Neutrophil (primary cell): ENCODE measurements around the gene SYNGR4.

Experiments used
- H3K27ac ChIP-seq: fragments of 200-600 bp; sonication (generic); 2 replicates; pipeline ENCODE4 v1.5.1; 2016; ENCODE audit warnings: mild to moderate bottlenecking, moderate library complexity
- H3K27me3 ChIP-seq: fragments of 200-600 bp; sonication (generic); 2 replicates; pipeline ENCODE4 v1.6.0; 2016; ENCODE audit warnings: mild to moderate bottlenecking
- H3K36me3 ChIP-seq: fragments of 200-600 bp; sonication (generic); 2 replicates; pipeline ENCODE4 v1.5.1; 2017
- H3K4me1 ChIP-seq, 2 experiments: fragments of 200-600 bp in 1 of 2; sonication (generic) in 1 of 2; 1 replicate in 1 of 2; 2 replicates in 1 of 2; pipeline versions ENCODE4 v1.5.1 to v1.6.1; 2013 to 2016; ENCODE audit warnings: low read depth in 1 of 2, low read length in 1 of 2, mild to moderate bottlenecking in 1 of 2, moderate library complexity in 1 of 2; ENCODE audit not compliant: control insufficient read depth in 1 of 2, insufficient read depth in 1 of 2
- H3K4me3 ChIP-seq, 2 experiments: fragments of 200-600 bp in 1 of 2; sonication (generic) in 1 of 2; 1 replicate in 1 of 2; 2 replicates in 1 of 2; pipeline ENCODE4 v1.5.1; 2013 to 2016; ENCODE audit warnings: low read depth in 1 of 2, low read length in 1 of 2, mild to moderate bottlenecking in 1 of 2, moderate library complexity in 1 of 2
- H3K9me3 ChIP-seq: fragments of 200-600 bp; sonication (generic); 2 replicates; pipeline ENCODE4 v1.5.1; 2016
- CTCF ChIP-seq: fragments of 200-600 bp; sonication (generic); IDR thresholded peaks from 2 replicates; pipeline ENCODE4 v1.5.1; 2016; ENCODE audit warnings: antibody characterized with exemption

SYNGR4 gene

DNA sequence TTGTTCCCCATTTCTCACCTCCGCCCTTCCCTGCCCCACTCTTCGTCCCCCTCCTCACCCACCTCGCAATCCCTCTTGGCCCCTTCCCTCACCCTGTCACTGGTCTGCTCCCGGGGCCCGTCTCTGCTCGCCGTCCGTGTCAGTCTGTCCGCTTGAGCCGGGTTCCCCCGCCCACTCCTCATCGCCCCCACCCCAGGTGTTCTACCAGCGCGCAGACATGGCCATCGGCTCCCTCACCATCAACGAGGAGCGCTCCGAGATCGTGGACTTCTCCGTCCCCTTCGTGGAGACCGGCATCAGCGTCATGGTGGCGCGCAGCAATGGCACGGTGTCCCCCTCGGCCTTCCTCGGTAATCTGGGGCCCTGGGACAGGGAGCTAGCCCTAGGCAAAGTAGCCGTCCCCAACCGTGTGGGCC lies 51.6 kb downstream of the SYNGR4 start:
- no peak overlapping the region for H3K4me3 ChIP-seq
- no peaks in the 10 kb centered on the region for H3K36me3 ChIP-seq
- TF ChIP-seq CTCF: no peak
- H3K9me3 ChIP-seq: no peaks in the 10 kb centered on the region
- no peak overlapping the region for H3K27ac ChIP-seq
- peaks cover 54% of the 10 kb centered on the region for H3K27me3 ChIP-seq
- peaks cover 5 to 15% of the 10 kb centered on the region in 2 experiments for H3K4me1 ChIP-seq

- no peaks in the 10 kb centered on the region for H3K9me3 ChIP-seq
- H3K27ac ChIP-seq: no peak overlapping the region
- H3K36me3 ChIP-seq: no peaks in the 10 kb centered on the region
- no peak overlapping the region for H3K4me3 ChIP-seq
- H3K4me1 ChIP-seq: peaks cover 5 to 15% of the 10 kb centered on the region in 2 experiments
- H3K27me3 ChIP-seq: peaks cover 53% of the 10 kb centered on the region
- no peak for TF ChIP-seq CTCF
These were observed 53.3 kb downstream of the SYNGR4 start for GRCh38 chr19:48417421-48417820.

GRCh38 chr19:48418317-48419064 lies 54.3 kb downstream of the SYNGR4 start:
- H3K9me3 ChIP-seq: no peaks in the 10 kb centered on the region
- no peak overlapping the region for H3K27ac ChIP-seq
- no peak overlapping the region for H3K4me3 ChIP-seq
- no peaks in the 10 kb centered on the region for H3K36me3 ChIP-seq
- peaks cover 42% of the 10 kb centered on the region for H3K27me3 ChIP-seq
- no peak for TF ChIP-seq CTCF
- H3K4me1 ChIP-seq: peaks cover 5 to 15% of the 10 kb centered on the region in 2 experiments

- TF ChIP-seq CTCF: no peak
- H3K4me1 ChIP-seq: peaks cover 5 to 15% of the 10 kb centered on the region in 2 experiments
- no peaks in the 10 kb centered on the region for H3K36me3 ChIP-seq
- H3K27me3 ChIP-seq: peaks cover 34% of the 10 kb centered on the region
- no peak overlapping the region for H3K27ac ChIP-seq
- H3K9me3 ChIP-seq: no peaks in the 10 kb centered on the region
- no peak overlapping the region for H3K4me3 ChIP-seq
These were observed 55.2 kb downstream of the SYNGR4 start for GRCh38 chr19:48419158-48419920.

DNA sequence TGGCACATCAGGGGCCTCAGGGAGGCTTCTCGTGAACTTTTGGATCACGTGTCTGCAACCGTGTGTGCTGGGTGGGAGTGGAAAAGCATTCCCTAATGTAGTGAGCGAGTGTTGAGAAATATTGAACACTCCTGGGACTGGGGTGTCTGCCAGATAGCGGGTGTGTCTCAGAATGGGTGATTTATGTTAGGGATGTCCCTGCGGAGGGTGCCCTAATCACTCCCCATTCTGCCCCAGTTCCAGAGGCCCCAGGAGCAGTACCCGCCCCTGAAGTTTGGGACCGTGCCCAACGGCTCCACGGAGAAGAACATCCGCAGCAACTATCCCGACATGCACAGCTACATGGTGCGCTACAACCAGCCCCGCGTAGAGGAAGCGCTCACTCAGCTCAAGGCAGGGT lies 57.4 kb downstream of the SYNGR4 start:
- no peaks in the 10 kb centered on the region for H3K9me3 ChIP-seq
- no peak overlapping the region for H3K4me3 ChIP-seq

More for the DNA sequence above, 57.4 kb downstream of the SYNGR4 start:
- Histone ChIP-seq H3K27ac (no peak overlapping the region), H3K4me1 (peaks cover 5 to 8% of the 10 kb centered on the region in 2 experiments), H3K27me3 (peaks cover 12% of the 10 kb centered on the region), H3K36me3 (no peaks in the 10 kb centered on the region)
- no peak for TF ChIP-seq CTCF
